ENCODE results near the gene NMNAT1.

- TF ChIP-seq CTCF (IDR thresholded peaks at IDR 0.05), result no peak
- no peak for TF ChIP-seq EP300 (IDR thresholded peaks at IDR 0.05; ENCODE audit: low read depth)
- TF ChIP-seq POLR2A (IDR thresholded peaks at IDR 0.05), result no peak
Observed at GRCh38 chr1:9960011-9960410, 16.7 kb downstream of the NMNAT1 start.

Data from transverse colon (tissue), 3 donors.